Spleen (tissue), 11 donors: Measurements from ENCODE around the gene DPF1. TPM values are rescaled to one million over a fixed set of nuclear protein-coding genes. Genes with fewer than 3 reads are reported as not detected.

Experiments
- DNase-seq: peaks from one replicate; pipeline ENCODE4 v3.0.0-alpha.2; 2020
- H3K27ac ChIP-seq, 8 donors: fragments of 200-600 bp; sonication (generic) in 7 of 8; 1 replicate in 4 of 8; 2 replicates in 4 of 8; pipeline versions ENCODE4 v1.5.0 to v1.8.0; 2016 to 2021; ENCODE audit warnings: inconsistent platforms in 4 of 8, mild to moderate bottlenecking in 4 of 8, moderate library complexity in 1 of 8
- H3K27me3 ChIP-seq, 7 donors: fragments of 200-600 bp; sonication (generic) in 6 of 7; replicated peaks in 1 of 7; 1 replicate in 4 of 7; 2 replicates in 3 of 7; pipeline versions ENCODE4 v1.5.0 to v1.8.0; 2016 to 2021; ENCODE audit warnings: inconsistent platforms in 3 of 7, mild to moderate bottlenecking in 1 of 7
- H3K36me3 ChIP-seq, 6 donors: fragments of 200-600 bp; sonication (generic) in 5 of 6; 1 replicate in 4 of 6; 2 replicates in 2 of 6; pipeline versions ENCODE4 v1.5.0 to v1.8.0; 2016 to 2021; ENCODE audit warnings: inconsistent platforms in 2 of 6
- H3K4me1 ChIP-seq, 6 donors: fragments of 200-600 bp; sonication (generic) in 5 of 6; 1 replicate in 3 of 6; 2 replicates in 3 of 6; pipeline versions ENCODE4 v1.5.0 to v1.8.0; 2016 to 2021; ENCODE audit warnings: inconsistent platforms in 3 of 6
- H3K4me3 ChIP-seq, 8 donors: fragments of 200-600 bp; sonication (generic) in 7 of 8; 1 replicate in 4 of 8; 2 replicates in 4 of 8; pipeline versions ENCODE4 v1.5.0 to v1.8.0; 2016 to 2021; ENCODE audit warnings: inconsistent platforms in 4 of 8, mild to moderate bottlenecking in 4 of 8, moderate library complexity in 2 of 8
- H3K9me3 ChIP-seq, 8 donors: fragments of 200-600 bp; sonication (generic) in 7 of 8; 1 replicate in 4 of 8; 2 replicates in 4 of 8; pipeline versions ENCODE4 v1.5.0 to v1.8.0; 2016 to 2021; ENCODE audit warnings: inconsistent platforms in 4 of 8
- POLR2A ChIP-seq, 3 donors: fragments of 450-650 bp; IDR thresholded peaks; one replicate each; pipeline ENCODE4 v1.5.1; 2017; ENCODE audit warnings: antibody characterized with exemption in 3 of 3, mild to moderate bottlenecking in 1 of 3
- POLR2AphosphoS5 ChIP-seq, 3 donors: sonication (generic); formaldehyde crosslinking; IDR thresholded peaks; one replicate each; pipeline ENCODE4 v1.5.1; 2017; ENCODE audit warnings: antibody characterized with exemption in 3 of 3
- WGBS, 5 donors: extraction: QIAGEN DNeasy Blood & Tissue Kit in 3 of 5; methylation state at CpG; one replicate each; pipeline versions ENCODE4 v1.1.5 to v1.1.7; 2013 to 2018; 5-methylcytosine and 5-hydroxymethylcytosine counted together
- intact Hi-C: fragments of 100-400 bp; cut with DNase I; formaldehyde crosslinking; loops from one replicate; pipeline ENCODE4 v1.15.0; 2023; ENCODE audit warnings: low total_unique reads
- polyA plus RNA-seq, 3 donors: library from polyadenylated mRNA; stranded (reverse); fragments of 200-250 nt; gene quantifications; one replicate each; pipeline ENCODE4 v1.2.1, GENCODE V29; 2013
- total RNA-seq, 7 donors: library from RNA; depleted of rRNA in 3 of 7; stranded (reverse); fragments of >200 nt in 3 of 7; fragmentation: NEBNext Ultra II Directional in 4 of 7; extraction: Animal tissue kit (Norgen Biotek cat#: 25700) in 4 of 7; gene quantifications; one replicate each; pipeline versions ENCODE4 v1.1.0 to v1.2.1, GENCODE V29; 2016 to 2021
- TF ChIP-seq, protein P1 (sequence below), 11 experiments: fragments of 200-600 bp in 7 of 11; fragments of 450-650 bp in 4 of 11; sonication (generic) in 4 of 11; IDR thresholded peaks in 8 of 11; conservative IDR thresholded peaks in 3 of 11; 1 replicate in 7 of 11; 2 replicates in 4 of 11; pipeline versions ENCODE4 v1.4.0 to v1.8.0; 2016 to 2021; ENCODE audit warnings: antibody characterized with exemption in 11 of 11, inconsistent platforms in 4 of 11, mild to moderate bottlenecking in 1 of 11
- donor health status: healthy with polysubstance abuse.
- donor health status: DM: no; HTN: no; CAD: no; lungs with moderate emphysema.
- donor health status: DM: no; HTN: no; CAD: no.
- donor health status: Bipolar disorder and iron deficiency.
- donor health status: healthy.
- donor health status: DM: no; HTN: no; CAD: no.
- donor health status: DM: yes; HTN: yes; CAD: no.

The DPF1 gene
- total and polyA plus RNA-seq, 10 donors, result 0.04 to 0.06 (median 0.06) TPM; not detected in 7

DNA sequence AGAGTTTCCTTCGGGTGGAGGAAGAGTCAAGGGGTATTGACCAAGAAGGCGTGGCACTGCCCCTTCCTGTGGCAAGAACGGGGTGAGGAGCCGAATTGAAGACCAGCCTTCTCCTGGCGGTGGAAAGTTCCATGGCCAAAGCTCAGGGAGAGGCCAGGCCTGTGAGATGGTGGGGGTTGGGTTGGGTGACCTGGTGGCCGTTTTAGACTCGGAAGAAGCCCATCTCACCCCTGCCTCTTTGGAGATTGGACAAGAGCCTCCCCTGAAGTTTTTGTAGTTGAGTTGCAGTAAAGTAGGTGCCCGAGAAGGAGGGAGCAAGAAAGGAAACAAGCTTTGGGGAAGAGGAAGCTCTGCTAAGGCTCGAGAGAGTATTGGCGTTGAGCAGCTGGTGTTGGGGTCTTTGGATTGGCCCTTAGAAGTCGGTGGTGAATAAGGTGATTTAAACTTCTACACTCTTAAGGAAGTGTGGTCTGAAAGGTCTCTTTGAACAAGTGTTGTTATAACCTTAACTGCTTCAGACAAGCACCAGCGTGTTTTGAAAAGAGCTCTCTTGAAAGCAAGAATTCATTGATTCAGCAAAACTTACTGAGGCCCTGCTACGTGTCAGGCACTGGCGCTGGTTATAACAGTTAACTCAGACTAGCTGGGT lies 41.3 kb upstream of the DPF1 start:
- peak overlapping the region; percentile 81 to 90 (median 88) for H3K27ac ChIP-seq
- H3K4me1 ChIP-seq, result peaks cover 0 to 60% (median 41%) of the 10 kb centered on the region in 6 donors
- no peak for DNase-seq
- H3K9me3 ChIP-seq, result no peaks in the 10 kb centered on the region
- 22 to 34% (median 25%) methylated on average over 14 of the region's 14 CpGs for WGBS, 5 donors
- peak overlapping the region; percentile 41 to 77 (median 70) for H3K4me3 ChIP-seq
- H3K27me3 ChIP-seq, result peaks cover 0 to 12% (median 0%) of the 10 kb centered on the region in 7 donors
- intact Hi-C loops, result no loop called here
- H3K36me3 ChIP-seq, result no peaks in the 10 kb centered on the region
- TF ChIP-seq POLR2A (IDR thresholded peaks at IDR 0.05), result no peak
- TF ChIP-seq, protein P1, sequence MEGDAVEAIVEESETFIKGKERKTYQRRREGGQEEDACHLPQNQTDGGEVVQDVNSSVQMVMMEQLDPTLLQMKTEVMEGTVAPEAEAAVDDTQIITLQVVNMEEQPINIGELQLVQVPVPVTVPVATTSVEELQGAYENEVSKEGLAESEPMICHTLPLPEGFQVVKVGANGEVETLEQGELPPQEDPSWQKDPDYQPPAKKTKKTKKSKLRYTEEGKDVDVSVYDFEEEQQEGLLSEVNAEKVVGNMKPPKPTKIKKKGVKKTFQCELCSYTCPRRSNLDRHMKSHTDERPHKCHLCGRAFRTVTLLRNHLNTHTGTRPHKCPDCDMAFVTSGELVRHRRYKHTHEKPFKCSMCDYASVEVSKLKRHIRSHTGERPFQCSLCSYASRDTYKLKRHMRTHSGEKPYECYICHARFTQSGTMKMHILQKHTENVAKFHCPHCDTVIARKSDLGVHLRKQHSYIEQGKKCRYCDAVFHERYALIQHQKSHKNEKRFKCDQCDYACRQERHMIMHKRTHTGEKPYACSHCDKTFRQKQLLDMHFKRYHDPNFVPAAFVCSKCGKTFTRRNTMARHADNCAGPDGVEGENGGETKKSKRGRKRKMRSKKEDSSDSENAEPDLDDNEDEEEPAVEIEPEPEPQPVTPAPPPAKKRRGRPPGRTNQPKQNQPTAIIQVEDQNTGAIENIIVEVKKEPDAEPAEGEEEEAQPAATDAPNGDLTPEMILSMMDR (IDR thresholded peaks at IDR 0.05 in 8 of 11, conservative IDR thresholded peaks at IDR 0.05 in 3 of 11), result no peak
- no peak for TF ChIP-seq POLR2AphosphoS5 (IDR thresholded peaks at IDR 0.05)

GRCh38 chr19:38264486-38265212 lies 40.6 kb upstream of the DPF1 start, which contains the start of gene SPINT2:
Gene SPINT2 (plus strand): TSS chr19:38264573. CDS start chr19:38264893, 320 bp downstream.
- intact Hi-C loops, result no loop called here
- H3K27me3 ChIP-seq, result peaks cover 0 to 12% (median 0%) of the 10 kb centered on the region in 7 donors

GRCh38 chr19:38263689-38264485 lies 39.9 kb upstream of the DPF1 start:
- intact Hi-C loops, result no loop called here
- Histone ChIP-seq H3K4me3 (peak overlapping the region; percentile 41 to 77 (median 70)), H3K4me1 (peaks cover 0 to 59% (median 41%) of the 10 kb centered on the region in 6 donors), H3K9me3 (no peaks in the 10 kb centered on the region), H3K27me3 (peaks cover 0 to 12% (median 0%) of the 10 kb centered on the region in 7 donors), H3K27ac (peak overlapping the region; percentile 81 to 90 (median 88)), H3K36me3 (no peaks in the 10 kb centered on the region)
- 5 to 14% (median 9%) methylated on average over 18 to 34 of the region's 34 CpGs for WGBS, 5 donors
- TF ChIP-seq POLR2A (IDR thresholded peaks at IDR 0.05) (no peak), POLR2AphosphoS5 (IDR thresholded peaks at IDR 0.05) (peak in 1 of 3 donors; percentile 61)
- TF ChIP-seq, protein P1 (IDR thresholded peaks at IDR 0.05 in 8 of 11, conservative IDR thresholded peaks at IDR 0.05 in 3 of 11), result no peak
- DNase-seq, result no peak

More at GRCh38 chr19:38264486-38265212, 40.6 kb upstream of the DPF1 start, which contains the start of gene SPINT2:
- 4 to 40% (median 5%) methylated on average over 19 to 78 of the region's 78 CpGs for WGBS, 5 donors
- peak; percentile 93 for DNase-seq
- peak within 1 kb of the TSS; percentile 41 to 77 (median 70) for H3K4me3 ChIP-seq
- no peaks in the 10 kb centered on the region for H3K36me3 ChIP-seq
- TF ChIP-seq POLR2A (IDR thresholded peaks at IDR 0.05), result no peak
- TF ChIP-seq, protein P1 (IDR thresholded peaks at IDR 0.05 in 8 of 11, conservative IDR thresholded peaks at IDR 0.05 in 3 of 11), result peak in 1 of 11 experiments; percentile 5
- TF ChIP-seq POLR2AphosphoS5 (IDR thresholded peaks at IDR 0.05), result peak; percentile 70 to 85 (median 83)
- H3K4me1 ChIP-seq, result peaks cover 0 to 60% (median 41%) of the 10 kb centered on the region in 6 donors
- H3K27ac ChIP-seq, result peak within 1 kb of the TSS; percentile 81 to 90 (median 88)
- no peaks in the 10 kb centered on the region for H3K9me3 ChIP-seq
